Measurements from ENCODE around the gene TRPV3.

- TF ChIP-seq CTCF (conservative IDR thresholded peaks at IDR 0.05 in 1 of 2, IDR thresholded peaks at IDR 0.05 in 1 of 2; ENCODE audit: low read depth in 1 of 2, low read length in 2 of 2) (no peak), EZH2 (IDR thresholded peaks at IDR 0.05; ENCODE audit: low read length, missing control alignments) (no peak)
Observed at GRCh38 chr17:3479988-3480387, 77.6 kb downstream of the TRPV3 start.
